Nephron progenitor cell (in vitro differentiated cells): ENCODE results near the gene R3HDM1.

ENCODE experiments used
- DNase-seq: peaks from one replicate; pipeline ENCODE4 v3.0.0; 2021
- H3K27ac Mint-ChIP-seq: 2 replicates; pipeline ENCODE4 v1.8.0; 2021; ENCODE audit warnings: mild to moderate bottlenecking, moderate library complexity, mixed read lengths
- H3K27me3 Mint-ChIP-seq: 2 replicates; pipeline ENCODE4 v1.8.0; 2021; ENCODE audit warnings: mild to moderate bottlenecking, low read depth, mixed read lengths; ENCODE audit not compliant: poor library complexity
- H3K36me3 Mint-ChIP-seq: 2 replicates; pipeline ENCODE4 v1.8.0; 2021; ENCODE audit warnings: low read depth, mixed read lengths
- H3K4me1 Mint-ChIP-seq: 2 replicates; pipeline ENCODE4 v1.8.0; 2021; ENCODE audit warnings: mixed read lengths
- H3K4me3 Mint-ChIP-seq: 2 replicates; pipeline ENCODE4 v1.8.0; 2021; ENCODE audit warnings: mild to moderate bottlenecking, moderate library complexity, mixed read lengths
- H3K9me3 Mint-ChIP-seq: 2 replicates; pipeline ENCODE4 v1.8.0; 2021; ENCODE audit warnings: mild to moderate bottlenecking, moderate library complexity, mixed read lengths
- CTCF ChIP-seq: fragments of 200-600 bp; sonication (generic); IDR thresholded peaks from 2 replicates; pipeline ENCODE4 v1.5.0; 2021; ENCODE audit warnings: antibody characterized with exemption

The R3HDM1 gene

DNA sequence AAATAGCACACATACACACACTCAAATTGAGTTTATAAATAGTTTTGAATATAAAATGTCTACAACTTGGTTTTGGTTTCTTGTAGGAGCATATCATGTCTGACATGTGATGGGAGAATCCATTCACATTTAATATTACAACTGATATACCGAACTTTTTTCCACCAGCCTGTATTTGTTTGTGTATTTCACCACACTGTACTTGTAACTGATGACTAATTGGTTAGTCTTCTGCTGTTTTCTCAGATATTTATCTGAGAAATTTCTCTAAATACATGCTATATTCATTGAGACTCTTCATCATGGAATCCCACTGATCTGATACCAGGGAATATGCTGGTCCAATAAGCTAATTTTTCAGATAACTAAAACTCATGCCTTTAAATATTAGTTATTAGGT, 154.1 kb downstream of the R3HDM1 start:
- TF ChIP-seq CTCF, result no peak
- Mint-ChIP-seq H3K27me3 (no peaks in the 10 kb centered on the region), H3K4me1 (no peaks in the 10 kb centered on the region), H3K4me3 (no peak overlapping the region), H3K27ac (no peak overlapping the region), H3K9me3 (peaks cover 4% of the 10 kb centered on the region), H3K36me3 (peaks cover 62% of the 10 kb centered on the region)
- DNase-seq, result no peak

DNA sequence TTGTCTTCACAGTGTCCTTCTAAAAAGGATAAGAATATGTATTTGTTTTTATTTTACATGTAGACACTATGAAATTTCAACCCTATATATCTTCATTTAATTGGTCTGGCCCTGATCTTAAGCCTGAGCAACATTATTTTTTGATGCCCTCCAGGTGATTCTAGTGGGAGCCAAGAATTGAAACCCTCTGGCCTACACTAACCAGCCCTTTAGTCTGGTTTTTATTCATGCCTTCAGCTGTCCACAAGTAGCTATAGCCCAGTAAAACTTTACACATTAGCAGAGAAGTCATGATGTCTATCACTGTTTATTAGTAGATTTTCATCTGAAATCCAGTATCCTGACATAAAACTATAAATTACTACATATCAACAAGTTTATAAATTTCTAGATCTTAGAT, 157.7 kb downstream of the R3HDM1 start:
- Mint-ChIP-seq H3K4me1 (no peaks in the 10 kb centered on the region), H3K36me3 (peaks cover 44% of the 10 kb centered on the region), H3K27ac (no peak overlapping the region), H3K9me3 (no peaks in the 10 kb centered on the region), H3K27me3 (no peaks in the 10 kb centered on the region), H3K4me3 (no peak overlapping the region)
- no peak for DNase-seq
- no peak for TF ChIP-seq CTCF

GRCh38 chr2:135689679-135690078, 158.4 kb downstream of the R3HDM1 start:
- no peak for TF ChIP-seq CTCF
- DNase-seq, result no peak
- Mint-ChIP-seq H3K27me3 (no peaks in the 10 kb centered on the region), H3K36me3 (peaks cover 44% of the 10 kb centered on the region), H3K4me3 (no peak overlapping the region), H3K27ac (peak overlapping the region; percentile 54), H3K4me1 (no peaks in the 10 kb centered on the region), H3K9me3 (no peaks in the 10 kb centered on the region)

- H3K4me3 Mint-ChIP-seq, result no peak overlapping the region
- peak overlapping the region; percentile 4 for H3K27ac Mint-ChIP-seq
- no peak for TF ChIP-seq CTCF
- DNase-seq, result no peak
- no peaks in the 10 kb centered on the region for H3K4me1 Mint-ChIP-seq
- H3K27me3 Mint-ChIP-seq, result no peaks in the 10 kb centered on the region
- no peaks in the 10 kb centered on the region for H3K9me3 Mint-ChIP-seq
- peaks cover 55% of the 10 kb centered on the region for H3K36me3 Mint-ChIP-seq
Observed at GRCh38 chr2:135694711-135695110, 163.4 kb downstream of the R3HDM1 start.

GRCh38 chr2:135698838-135699237, 167.6 kb downstream of the R3HDM1 start:
- Mint-ChIP-seq H3K27ac (no peak overlapping the region), H3K4me3 (no peak overlapping the region), H3K4me1 (no peaks in the 10 kb centered on the region), H3K27me3 (no peaks in the 10 kb centered on the region), H3K36me3 (peaks cover 45% of the 10 kb centered on the region), H3K9me3 (no peaks in the 10 kb centered on the region)
- no peak for TF ChIP-seq CTCF
- DNase-seq, result no peak

GRCh38 chr2:135701442-135701841, 170.2 kb downstream of the R3HDM1 start:
- DNase-seq, result no peak
- no peak for TF ChIP-seq CTCF
- Mint-ChIP-seq H3K36me3 (peaks cover 35% of the 10 kb centered on the region), H3K27ac (peak overlapping the region; percentile 29), H3K4me1 (no peaks in the 10 kb centered on the region), H3K9me3 (no peaks in the 10 kb centered on the region), H3K27me3 (no peaks in the 10 kb centered on the region), H3K4me3 (no peak overlapping the region)
